ENCODE measurements around the gene FSTL5.

FSTL5 gene

DNA sequence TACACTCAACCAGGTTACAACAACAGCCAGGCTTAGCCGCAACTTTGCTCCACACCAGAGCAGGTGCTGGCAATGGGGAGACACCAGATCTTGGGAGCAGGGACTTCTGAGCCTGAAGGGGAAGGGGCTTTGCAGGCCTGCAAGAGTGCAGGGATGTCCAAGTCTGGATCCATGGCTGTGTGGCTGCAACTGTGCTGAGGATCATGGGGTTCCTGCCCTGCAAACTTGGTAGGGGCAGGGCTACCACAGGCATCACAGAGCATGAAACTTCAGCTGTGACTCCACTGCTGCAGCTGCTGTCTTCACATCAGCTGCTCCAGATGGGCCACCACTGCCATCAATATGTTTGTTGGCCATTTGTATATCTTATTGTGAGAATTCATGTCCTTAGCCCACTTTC is 340.4 kb downstream of the FSTL5 start:
- H3K27ac ChIP-seq = no peak overlapping the region
- ChIA-PET POLR2A (ENCODE audit: low non-redundant PET) (no interaction called here), CTCF (no interaction called here)
- DNase-seq (ENCODE audit: low spot score) = no peak
- TF ChIP-seq, protein P1, sequence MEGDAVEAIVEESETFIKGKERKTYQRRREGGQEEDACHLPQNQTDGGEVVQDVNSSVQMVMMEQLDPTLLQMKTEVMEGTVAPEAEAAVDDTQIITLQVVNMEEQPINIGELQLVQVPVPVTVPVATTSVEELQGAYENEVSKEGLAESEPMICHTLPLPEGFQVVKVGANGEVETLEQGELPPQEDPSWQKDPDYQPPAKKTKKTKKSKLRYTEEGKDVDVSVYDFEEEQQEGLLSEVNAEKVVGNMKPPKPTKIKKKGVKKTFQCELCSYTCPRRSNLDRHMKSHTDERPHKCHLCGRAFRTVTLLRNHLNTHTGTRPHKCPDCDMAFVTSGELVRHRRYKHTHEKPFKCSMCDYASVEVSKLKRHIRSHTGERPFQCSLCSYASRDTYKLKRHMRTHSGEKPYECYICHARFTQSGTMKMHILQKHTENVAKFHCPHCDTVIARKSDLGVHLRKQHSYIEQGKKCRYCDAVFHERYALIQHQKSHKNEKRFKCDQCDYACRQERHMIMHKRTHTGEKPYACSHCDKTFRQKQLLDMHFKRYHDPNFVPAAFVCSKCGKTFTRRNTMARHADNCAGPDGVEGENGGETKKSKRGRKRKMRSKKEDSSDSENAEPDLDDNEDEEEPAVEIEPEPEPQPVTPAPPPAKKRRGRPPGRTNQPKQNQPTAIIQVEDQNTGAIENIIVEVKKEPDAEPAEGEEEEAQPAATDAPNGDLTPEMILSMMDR (conservative IDR thresholded peaks at IDR 0.05; ENCODE audit: low read depth) = no peak

DNA sequence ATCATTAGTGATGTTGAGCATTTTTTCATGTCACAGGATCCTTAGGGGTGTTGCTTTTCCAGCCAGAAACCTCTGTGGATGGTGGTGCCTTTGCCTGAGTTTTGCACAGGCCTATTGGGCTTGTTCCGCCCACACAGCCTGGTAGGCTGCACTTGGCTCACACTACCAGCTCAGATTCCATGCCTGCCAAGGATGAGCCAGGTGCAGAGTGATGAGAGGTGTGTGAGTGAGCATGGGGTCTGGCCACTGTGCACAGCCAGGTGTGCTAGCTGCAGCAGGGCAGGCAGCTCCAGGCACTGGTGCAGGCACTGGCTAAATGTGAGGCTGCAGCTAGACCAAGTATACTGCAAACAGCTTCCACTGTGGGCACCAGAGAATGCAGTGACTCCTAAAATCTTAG is 341.6 kb downstream of the FSTL5 start:
- TF ChIP-seq, protein P1 (conservative IDR thresholded peaks at IDR 0.05; ENCODE audit: low read depth) = no peak
- H3K27ac ChIP-seq = no peak overlapping the region
- POLR2A ChIA-PET (ENCODE audit: low non-redundant PET) = no interaction called here
- DNase-seq (ENCODE audit: low spot score) = no peak
- CTCF ChIA-PET = no interaction called here

DNA sequence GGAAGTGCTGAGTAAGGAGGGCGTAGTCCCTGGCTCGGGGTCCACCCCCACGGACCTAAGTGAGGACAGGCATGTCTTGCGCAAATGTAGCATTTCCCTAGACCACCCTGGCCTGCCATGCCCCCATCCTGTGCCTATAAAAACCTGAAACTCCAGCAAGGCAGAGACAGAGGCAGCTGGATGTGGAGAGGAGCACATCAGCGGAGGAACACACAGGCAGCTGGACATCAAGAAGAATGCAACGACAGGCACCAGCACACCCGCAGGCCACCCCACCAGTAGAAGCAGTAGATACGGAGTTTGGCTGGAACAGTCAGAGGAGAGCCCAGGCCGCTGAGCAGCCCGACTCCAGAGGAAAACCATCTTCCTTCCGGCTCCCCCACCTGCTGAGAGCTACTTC is 345.9 kb downstream of the FSTL5 start:
- H3K27ac ChIP-seq = no peak overlapping the region
- ChIA-PET POLR2A (ENCODE audit: low non-redundant PET) (no interaction called here), CTCF (no interaction called here)
- DNase-seq (ENCODE audit: low spot score) = no peak
- TF ChIP-seq, protein P1 (conservative IDR thresholded peaks at IDR 0.05; ENCODE audit: low read depth) = no peak

DNA sequence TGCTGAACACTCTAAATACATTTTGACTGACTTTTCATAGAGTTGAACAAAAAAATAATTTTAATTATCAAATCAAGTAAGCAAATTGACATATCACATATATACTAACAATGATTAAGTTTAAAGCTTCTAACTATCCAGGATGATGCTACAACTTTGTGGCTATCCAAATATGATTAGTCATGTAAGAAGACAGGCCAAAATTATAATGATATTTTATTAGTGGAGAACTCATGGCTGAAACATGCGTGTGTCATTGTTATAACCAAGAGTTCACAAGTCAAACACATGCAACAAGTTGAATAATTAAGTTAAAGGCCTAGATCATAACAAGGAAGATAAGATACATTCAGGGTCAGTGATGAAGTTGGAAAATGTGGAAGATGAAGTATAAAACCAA is 346.8 kb downstream of the FSTL5 start:
- ChIA-PET CTCF (no interaction called here), POLR2A (ENCODE audit: low non-redundant PET) (no interaction called here)
- TF ChIP-seq, protein P1 (conservative IDR thresholded peaks at IDR 0.05; ENCODE audit: low read depth) = no peak
- no peak for DNase-seq (ENCODE audit: low spot score)
- no peak overlapping the region for H3K27ac ChIP-seq

DNA sequence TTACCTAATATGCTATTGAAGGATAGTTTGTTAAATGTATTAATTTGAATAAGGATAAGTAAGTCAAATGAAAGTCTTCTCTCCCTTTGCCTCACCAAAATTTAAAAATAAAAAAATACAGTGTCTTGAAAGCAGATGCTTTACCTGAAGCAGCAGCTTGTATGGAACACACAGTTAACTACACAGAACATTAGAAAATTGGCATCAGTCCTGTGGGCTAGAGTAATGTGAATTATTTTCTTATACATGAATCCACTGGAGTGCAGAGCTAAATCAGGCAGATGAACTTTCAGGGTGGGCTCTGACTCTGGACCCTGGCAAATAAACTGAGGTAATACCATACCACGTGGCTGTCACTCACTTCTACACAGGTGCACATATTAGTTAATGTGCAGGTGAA is 348.0 kb downstream of the FSTL5 start:
- DNase-seq (ENCODE audit: low spot score) = no peak
- TF ChIP-seq, protein P1 (conservative IDR thresholded peaks at IDR 0.05; ENCODE audit: low read depth) = no peak
- ChIA-PET CTCF (interaction anchor here (0.6 kb wide), 1 partner anchor 42 kb away, joined by 3 read pairs; no protein-coding TSS in a partner anchor), POLR2A (ENCODE audit: low non-redundant PET) (no interaction called here)
- no peak overlapping the region for H3K27ac ChIP-seq

DNA sequence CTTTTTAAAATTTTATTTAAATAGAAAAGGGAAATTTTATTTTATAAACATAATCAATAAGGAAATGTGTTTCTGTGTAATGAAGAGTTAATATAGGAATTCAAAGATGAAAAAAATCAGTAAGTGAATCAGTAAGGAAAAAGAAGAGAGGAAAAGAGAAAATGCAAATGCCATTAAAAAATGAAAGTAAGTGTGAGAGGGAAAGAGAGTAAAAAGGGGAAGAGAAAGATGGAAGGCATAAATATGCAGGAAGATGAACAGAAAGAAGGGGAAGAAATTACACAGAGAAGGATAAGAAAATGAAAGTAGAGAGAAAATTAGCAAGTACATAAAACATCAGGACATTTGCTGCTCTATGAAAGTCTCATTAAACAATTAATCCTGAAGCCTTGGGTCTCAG is 349.9 kb downstream of the FSTL5 start:
- POLR2A ChIA-PET (ENCODE audit: low non-redundant PET) = no interaction called here
- no peak for DNase-seq (ENCODE audit: low spot score)
- no peak overlapping the region for H3K27ac ChIP-seq
- TF ChIP-seq, protein P1 (conservative IDR thresholded peaks at IDR 0.05; ENCODE audit: low read depth) = no peak
- CTCF ChIA-PET = interaction anchor here (0.6 kb wide), 1 partner anchor 1787 kb away, joined by 3 read pairs; no protein-coding TSS in a partner anchor

DNA sequence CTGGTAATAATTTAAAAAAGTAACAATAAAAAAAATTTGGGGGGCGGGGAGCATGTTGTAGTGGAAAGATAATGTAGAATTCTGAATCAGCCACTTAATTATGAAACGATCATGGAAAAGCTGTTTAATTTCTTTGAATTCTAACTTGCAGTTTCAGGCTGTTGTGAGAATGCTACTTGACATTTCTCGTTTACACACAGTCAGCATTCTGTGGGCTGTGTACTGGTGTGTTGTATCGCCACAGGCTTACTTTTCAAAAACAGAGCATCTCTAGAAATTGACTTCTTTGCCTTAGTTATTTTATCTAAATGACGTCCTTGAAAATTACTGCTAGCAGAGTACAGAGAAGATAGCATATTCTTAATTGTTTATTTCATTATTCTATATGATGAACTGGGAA is 350.4 kb downstream of the FSTL5 start:
- no peak overlapping the region for H3K27ac ChIP-seq
- TF ChIP-seq, protein P1 (conservative IDR thresholded peaks at IDR 0.05; ENCODE audit: low read depth) = no peak
- no peak for DNase-seq (ENCODE audit: low spot score)
- POLR2A ChIA-PET (ENCODE audit: low non-redundant PET) = no interaction called here
- CTCF ChIA-PET = no interaction called here
